SK-N-SH (cell line): Measurements from ENCODE around the gene SLCO2B1. TPM values are rescaled to one million over a fixed set of nuclear protein-coding genes. Genes with fewer than 3 reads are reported as not detected.

Source experiments
- CTCF ChIA-PET: fragments of 300-600, 350-600 bp; formaldehyde crosslinking; extraction: SDS; loops from one replicate; lab custom pipeline; 2021; lab: Yijun Ruan, JAX
- POLR2A ChIA-PET: fragments of 350-600 bp; sonication (Branson Sonifier 250); formaldehyde crosslinking; extraction: SDS; loops from one replicate; lab custom pipeline; 2020; ENCODE audit warnings: antibody characterized with exemption, inconsistent platforms; lab: Yijun Ruan, JAX
- DNase-seq: peaks from one replicate; pipeline ENCODE4 v3.0.0; 2012
- H2AFZ ChIP-seq: fragments of 200-600 bp; sonication (generic); 2 replicates; pipeline ENCODE4 v1.8.1; 2016; ENCODE audit warnings: antibody characterized with exemption, mild to moderate bottlenecking, low read depth
- H3F3A ChIP-seq: fragments of 200-600 bp; sonication (generic); replicated peaks from 2 replicates; pipeline ENCODE3; 2016; ENCODE audit warnings: antibody characterized with exemption, mild to moderate bottlenecking; ENCODE audit not compliant: insufficient read depth
- H3K27ac ChIP-seq, 2 experiments: fragments of 200-500 bp in 1 of 2; fragments of 200-600 bp in 1 of 2; sonication (Bioruptor generic) in 1 of 2; sonication (generic), shearing (Covaris generic) in 1 of 2; 2 replicates each; pipeline versions ENCODE4 v1.5.1 to v1.6.1; 2014 to 2016; ENCODE audit warnings: low read depth in 2 of 2, inconsistent platforms in 1 of 2, low read length in 1 of 2, mild to moderate bottlenecking in 1 of 2, mixed read lengths in 1 of 2
- H3K27me3 ChIP-seq: fragments of 200-600 bp; sonication (generic), shearing (Covaris generic); 2 replicates; pipeline ENCODE4 v1.6.1; 2016; ENCODE audit warnings: mixed run types; ENCODE audit not compliant: insufficient read depth
- H3K36me3 ChIP-seq, 2 experiments: fragments of 200-500 bp in 1 of 2; fragments of 200-600 bp in 1 of 2; sonication (Bioruptor generic) in 1 of 2; sonication (generic) in 1 of 2; replicated peaks in 1 of 2; 2 replicates each; pipeline versions ENCODE3 to v1.5.1; 2014 to 2016; ENCODE audit warnings: low read length in 1 of 2, mild to moderate bottlenecking in 1 of 2; ENCODE audit not compliant: insufficient read depth in 2 of 2, control insufficient read depth in 1 of 2
- H3K4me1 ChIP-seq, 2 experiments: fragments of 200-500 bp in 1 of 2; fragments of 200-600 bp in 1 of 2; sonication (Bioruptor generic) in 1 of 2; sonication (generic), shearing (Covaris generic) in 1 of 2; 2 replicates each; pipeline versions ENCODE4 v1.5.1 to v1.6.1; 2014 to 2016; ENCODE audit warnings: low read depth in 1 of 2, low read length in 1 of 2, mixed run types in 1 of 2; ENCODE audit not compliant: insufficient read depth in 2 of 2, control insufficient read depth in 1 of 2
- H3K4me2 ChIP-seq: fragments of 200-600 bp; sonication (generic), shearing (Covaris generic); 2 replicates; pipeline ENCODE4 v1.6.1; 2017; ENCODE audit warnings: mixed run types
- H3K4me3 ChIP-seq, 2 experiments: fragments of 200-500 bp in 1 of 2; fragments of 200-600 bp in 1 of 2; sonication (Bioruptor generic) in 1 of 2; sonication (generic), shearing (Covaris generic) in 1 of 2; 2 replicates each; pipeline versions ENCODE4 v1.5.1 to v1.8.1; 2014 to 2016; ENCODE audit warnings: low read depth in 2 of 2, inconsistent platforms in 1 of 2, low read length in 1 of 2, mild to moderate bottlenecking in 1 of 2, mixed read lengths in 1 of 2, moderate library complexity in 1 of 2
- H3K79me2 ChIP-seq: fragments of 200-600 bp; sonication (generic); 2 replicates; pipeline ENCODE4 v1.8.1; 2017; ENCODE audit warnings: mild to moderate bottlenecking; ENCODE audit not compliant: insufficient read depth
- H3K9ac ChIP-seq: fragments of 200-600 bp; sonication (generic); 2 replicates; pipeline ENCODE4 v1.6.1; 2017; ENCODE audit warnings: mixed run types
- H3K9me2 ChIP-seq: fragments of 200-600 bp; sonication (generic); 2 replicates; pipeline ENCODE4 v1.6.1; 2017; ENCODE audit warnings: mixed run types
- H3K9me3 ChIP-seq: fragments of 200-600 bp; sonication (generic); 2 replicates; pipeline ENCODE4 v1.6.1; 2017; ENCODE audit warnings: mixed run types, mild to moderate bottlenecking, moderate library complexity
- H4K20me1 ChIP-seq: fragments of 200-600 bp; sonication (generic); 2 replicates; pipeline ENCODE4 v1.6.1; 2017; ENCODE audit warnings: mild to moderate bottlenecking, mixed run types; ENCODE audit not compliant: insufficient read depth
- CHD2 ChIP-seq: fragments of 150-350 bp; IDR thresholded peaks from 2 replicates; pipeline ENCODE4 v1.6.1; 2018; ENCODE audit warnings: low read length; ENCODE audit not compliant: partially characterized antibody
- ELF1 ChIP-seq: IDR thresholded peaks from 2 replicates; pipeline ENCODE4 v1.4.0; 2012
- FOXM1 ChIP-seq: IDR thresholded peaks from 2 replicates; pipeline ENCODE4 v1.4.0; 2012; ENCODE audit warnings: low read depth, mild to moderate bottlenecking
- GABPA ChIP-seq: IDR thresholded peaks from 2 replicates; pipeline ENCODE4 v1.4.0; 2012; ENCODE audit warnings: low read depth, mild to moderate bottlenecking
- JUND ChIP-seq: IDR thresholded peaks from 2 replicates; pipeline ENCODE4 v1.4.0; 2012
- NRF1 ChIP-seq: IDR thresholded peaks from 2 replicates; pipeline ENCODE4 v1.6.1; 2012; ENCODE audit warnings: low read depth, mild to moderate bottlenecking, low read length
- RAD21 ChIP-seq: IDR thresholded peaks from 2 replicates; pipeline ENCODE4 v1.6.1; 2012; ENCODE audit warnings: mild to moderate bottlenecking, low read length
- RXRA ChIP-seq: IDR thresholded peaks from 2 replicates; pipeline ENCODE4 v1.4.0; 2012; ENCODE audit warnings: low read depth, mild to moderate bottlenecking, borderline replicate concordance
- TAF1 ChIP-seq: IDR thresholded peaks from 2 replicates; pipeline ENCODE4 v1.6.1; 2012; ENCODE audit warnings: low read depth, mild to moderate bottlenecking, low read length, moderate library complexity, borderline replicate concordance
- TCF12 ChIP-seq: IDR thresholded peaks from 2 replicates; pipeline ENCODE4 v1.4.0; 2012
- TEAD4 ChIP-seq: IDR thresholded peaks from 2 replicates; pipeline ENCODE4 v1.4.0; 2012; ENCODE audit warnings: mild to moderate bottlenecking, borderline replicate concordance; ENCODE audit not compliant: insufficient read depth
- WGBS: methylation state at CpG from one replicate; pipeline ENCODE4 v1.1.6; 2017; ENCODE audit warnings: low lambda C conversion rate; 5-methylcytosine and 5-hydroxymethylcytosine counted together
- polyA plus RNA-seq, 3 experiments: library from polyadenylated mRNA; depleted of rRNA; stranded (reverse); fragments of >200 nt; gene quantifications; 2 replicates each; pipeline ENCODE4 v1.2.3, GENCODE V29; 2012
- TF ChIP-seq, protein P1 (sequence below): fragments of 200-600 bp; sonication (generic); IDR thresholded peaks from 2 replicates; pipeline ENCODE4 v1.6.1; 2017; ENCODE audit warnings: antibody characterized with exemption, mild to moderate bottlenecking, moderate library complexity
- TF ChIP-seq, protein P2 (sequence below): fragments of 150-350 bp; IDR thresholded peaks from 2 replicates; pipeline ENCODE4 v1.6.1; 2017; ENCODE audit warnings: antibody characterized with exemption, low read length, low read depth, borderline replicate concordance
- TF ChIP-seq, protein P3 (sequence below): IDR thresholded peaks from 2 replicates; pipeline ENCODE4 v1.4.0; 2012; ENCODE audit warnings: low read depth, borderline replicate concordance
- TF ChIP-seq, protein P4 (sequence below): IDR thresholded peaks from 2 replicates; pipeline ENCODE4 v1.4.0; 2012; ENCODE audit warnings: low read depth, borderline replicate concordance
- TF ChIP-seq, protein P5 (sequence below): IDR thresholded peaks from 2 replicates; pipeline ENCODE4 v1.6.1; 2012; ENCODE audit warnings: mild to moderate bottlenecking, low read depth, low read length, moderate library complexity

Gene SLCO2B1
- polyA plus RNA-seq, 1 of the 3 experiments (the other 2 are of a cell fraction) = 0.18 TPM

DNA sequence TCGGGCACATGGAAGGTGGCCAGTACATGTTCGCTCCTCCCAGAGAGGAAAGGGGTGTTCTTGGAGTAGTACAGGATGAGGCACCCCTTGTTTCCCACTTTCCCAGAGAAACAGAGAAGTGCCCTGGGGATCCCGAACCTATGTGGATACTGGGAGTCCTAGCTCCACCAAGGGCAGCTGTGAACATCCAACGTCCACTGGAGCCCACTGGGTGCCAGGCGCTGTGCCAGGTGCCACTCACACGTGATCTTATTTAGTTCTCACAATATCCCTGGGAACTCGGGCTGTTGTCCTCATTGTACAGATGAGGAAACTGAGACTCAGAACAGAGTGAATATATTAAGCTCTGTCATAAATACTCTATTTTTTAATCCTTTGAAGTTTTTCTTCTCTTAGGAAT lies 12.0 kb downstream of the SLCO2B1 start (continued):
- TF ChIP-seq TAF1 (no peak), RAD21 (no peak), CHD2 (no peak), NRF1 (no peak), TEAD4 (no peak), TCF12 (no peak)
- TF ChIP-seq, protein P1, sequence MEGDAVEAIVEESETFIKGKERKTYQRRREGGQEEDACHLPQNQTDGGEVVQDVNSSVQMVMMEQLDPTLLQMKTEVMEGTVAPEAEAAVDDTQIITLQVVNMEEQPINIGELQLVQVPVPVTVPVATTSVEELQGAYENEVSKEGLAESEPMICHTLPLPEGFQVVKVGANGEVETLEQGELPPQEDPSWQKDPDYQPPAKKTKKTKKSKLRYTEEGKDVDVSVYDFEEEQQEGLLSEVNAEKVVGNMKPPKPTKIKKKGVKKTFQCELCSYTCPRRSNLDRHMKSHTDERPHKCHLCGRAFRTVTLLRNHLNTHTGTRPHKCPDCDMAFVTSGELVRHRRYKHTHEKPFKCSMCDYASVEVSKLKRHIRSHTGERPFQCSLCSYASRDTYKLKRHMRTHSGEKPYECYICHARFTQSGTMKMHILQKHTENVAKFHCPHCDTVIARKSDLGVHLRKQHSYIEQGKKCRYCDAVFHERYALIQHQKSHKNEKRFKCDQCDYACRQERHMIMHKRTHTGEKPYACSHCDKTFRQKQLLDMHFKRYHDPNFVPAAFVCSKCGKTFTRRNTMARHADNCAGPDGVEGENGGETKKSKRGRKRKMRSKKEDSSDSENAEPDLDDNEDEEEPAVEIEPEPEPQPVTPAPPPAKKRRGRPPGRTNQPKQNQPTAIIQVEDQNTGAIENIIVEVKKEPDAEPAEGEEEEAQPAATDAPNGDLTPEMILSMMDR = no peak
- TF ChIP-seq, protein P2, sequence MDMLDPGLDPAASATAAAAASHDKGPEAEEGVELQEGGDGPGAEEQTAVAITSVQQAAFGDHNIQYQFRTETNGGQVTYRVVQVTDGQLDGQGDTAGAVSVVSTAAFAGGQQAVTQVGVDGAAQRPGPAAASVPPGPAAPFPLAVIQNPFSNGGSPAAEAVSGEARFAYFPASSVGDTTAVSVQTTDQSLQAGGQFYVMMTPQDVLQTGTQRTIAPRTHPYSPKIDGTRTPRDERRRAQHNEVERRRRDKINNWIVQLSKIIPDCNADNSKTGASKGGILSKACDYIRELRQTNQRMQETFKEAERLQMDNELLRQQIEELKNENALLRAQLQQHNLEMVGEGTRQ = no peak

DNA sequence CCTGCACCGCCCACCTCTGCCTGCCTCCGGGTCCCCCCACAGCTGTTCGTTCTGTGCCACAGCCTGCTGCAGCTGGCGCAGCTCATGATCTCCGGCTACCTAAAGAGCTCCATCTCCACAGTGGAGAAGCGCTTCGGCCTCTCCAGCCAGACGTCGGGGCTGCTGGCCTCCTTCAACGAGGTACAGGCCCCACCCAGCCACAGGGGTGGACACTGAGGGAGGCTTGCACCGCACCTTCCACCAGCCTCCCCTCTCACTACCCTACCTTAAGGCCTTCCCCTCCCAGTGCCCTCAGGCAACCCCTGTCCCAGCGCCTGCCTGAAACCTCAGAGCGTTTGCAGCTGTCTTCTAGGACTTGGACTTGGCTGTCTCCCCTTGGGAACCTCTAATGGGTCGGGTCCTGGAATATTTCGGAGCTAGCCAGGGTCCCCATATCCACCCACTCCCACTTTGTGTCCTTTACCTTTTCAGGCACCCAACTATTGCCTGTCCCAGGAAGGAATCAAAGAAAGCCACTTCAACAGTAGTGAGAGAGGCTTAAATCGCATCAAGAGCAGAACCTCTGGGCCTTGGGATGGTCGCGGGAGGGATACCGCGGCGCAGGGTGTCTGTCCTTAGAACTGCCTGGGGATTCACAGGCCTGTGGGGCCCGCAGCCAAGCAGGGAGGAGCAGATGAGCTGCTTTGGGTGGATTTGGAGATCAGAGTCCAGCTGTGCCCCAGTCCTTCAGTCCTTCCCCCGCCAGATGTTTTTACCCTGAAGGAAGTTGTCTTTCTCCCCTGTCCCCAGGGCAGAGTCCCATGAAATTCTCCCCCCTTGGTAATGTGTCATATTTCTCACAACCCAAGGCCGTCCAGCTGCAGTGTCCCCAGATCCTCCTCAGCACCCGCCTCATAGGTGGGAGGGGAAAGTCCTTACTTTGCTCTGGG lies 13.3 kb downstream of the SLCO2B1 start:
- POLR2A ChIA-PET = no interaction called here
- Histone ChIP-seq H3K4me1 (no peaks in the 10 kb centered on the region), H3K4me3 (no peak overlapping the region), H3F3A (no peaks in the 10 kb centered on the region), H3K4me2 (no peak overlapping the region), H3K9me3 (no peaks in the 10 kb centered on the region), H3K79me2 (no peaks in the 10 kb centered on the region), H4K20me1 (no peaks in the 10 kb centered on the region), H3K27ac (no peak overlapping the region), H3K27me3 (peaks cover 13% of the 10 kb centered on the region; the same call in 1 of the 2 replicates), H3K9me2 (no peaks in the 10 kb centered on the region), H2AFZ (no peak overlapping the region), H3K9ac (no peak overlapping the region), H3K36me3 (no peaks in the 10 kb centered on the region)
- CTCF ChIA-PET = interaction anchor here (0.8 to 2.0 kb wide), 8 partner anchors 13 to 141 kb away, joined by 3 to 10 read pairs (median 4); no protein-coding TSS in a partner anchor
- DNase-seq = no peak
- WGBS = 69% methylated on average over 18 of the region's 25 CpGs
- TF ChIP-seq GABPA (no peak), FOXM1 (no peak), RXRA (no peak), JUND (no peak), NRF1 (no peak), TCF12 (no peak), ELF1 (no peak), CHD2 (no peak)
- TF ChIP-seq, protein P3, sequence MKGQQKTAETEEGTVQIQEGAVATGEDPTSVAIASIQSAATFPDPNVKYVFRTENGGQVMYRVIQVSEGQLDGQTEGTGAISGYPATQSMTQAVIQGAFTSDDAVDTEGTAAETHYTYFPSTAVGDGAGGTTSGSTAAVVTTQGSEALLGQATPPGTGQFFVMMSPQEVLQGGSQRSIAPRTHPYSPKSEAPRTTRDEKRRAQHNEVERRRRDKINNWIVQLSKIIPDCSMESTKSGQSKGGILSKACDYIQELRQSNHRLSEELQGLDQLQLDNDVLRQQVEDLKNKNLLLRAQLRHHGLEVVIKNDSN = no peak
- TF ChIP-seq, protein P4, sequence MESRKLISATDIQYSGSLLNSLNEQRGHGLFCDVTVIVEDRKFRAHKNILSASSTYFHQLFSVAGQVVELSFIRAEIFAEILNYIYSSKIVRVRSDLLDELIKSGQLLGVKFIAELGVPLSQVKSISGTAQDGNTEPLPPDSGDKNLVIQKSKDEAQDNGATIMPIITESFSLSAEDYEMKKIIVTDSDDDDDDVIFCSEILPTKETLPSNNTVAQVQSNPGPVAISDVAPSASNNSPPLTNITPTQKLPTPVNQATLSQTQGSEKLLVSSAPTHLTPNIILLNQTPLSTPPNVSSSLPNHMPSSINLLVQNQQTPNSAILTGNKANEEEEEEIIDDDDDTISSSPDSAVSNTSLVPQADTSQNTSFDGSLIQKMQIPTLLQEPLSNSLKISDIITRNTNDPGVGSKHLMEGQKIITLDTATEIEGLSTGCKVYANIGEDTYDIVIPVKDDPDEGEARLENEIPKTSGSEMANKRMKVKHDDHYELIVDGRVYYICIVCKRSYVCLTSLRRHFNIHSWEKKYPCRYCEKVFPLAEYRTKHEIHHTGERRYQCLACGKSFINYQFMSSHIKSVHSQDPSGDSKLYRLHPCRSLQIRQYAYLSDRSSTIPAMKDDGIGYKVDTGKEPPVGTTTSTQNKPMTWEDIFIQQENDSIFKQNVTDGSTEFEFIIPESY = no peak
- TF ChIP-seq, protein P5, sequence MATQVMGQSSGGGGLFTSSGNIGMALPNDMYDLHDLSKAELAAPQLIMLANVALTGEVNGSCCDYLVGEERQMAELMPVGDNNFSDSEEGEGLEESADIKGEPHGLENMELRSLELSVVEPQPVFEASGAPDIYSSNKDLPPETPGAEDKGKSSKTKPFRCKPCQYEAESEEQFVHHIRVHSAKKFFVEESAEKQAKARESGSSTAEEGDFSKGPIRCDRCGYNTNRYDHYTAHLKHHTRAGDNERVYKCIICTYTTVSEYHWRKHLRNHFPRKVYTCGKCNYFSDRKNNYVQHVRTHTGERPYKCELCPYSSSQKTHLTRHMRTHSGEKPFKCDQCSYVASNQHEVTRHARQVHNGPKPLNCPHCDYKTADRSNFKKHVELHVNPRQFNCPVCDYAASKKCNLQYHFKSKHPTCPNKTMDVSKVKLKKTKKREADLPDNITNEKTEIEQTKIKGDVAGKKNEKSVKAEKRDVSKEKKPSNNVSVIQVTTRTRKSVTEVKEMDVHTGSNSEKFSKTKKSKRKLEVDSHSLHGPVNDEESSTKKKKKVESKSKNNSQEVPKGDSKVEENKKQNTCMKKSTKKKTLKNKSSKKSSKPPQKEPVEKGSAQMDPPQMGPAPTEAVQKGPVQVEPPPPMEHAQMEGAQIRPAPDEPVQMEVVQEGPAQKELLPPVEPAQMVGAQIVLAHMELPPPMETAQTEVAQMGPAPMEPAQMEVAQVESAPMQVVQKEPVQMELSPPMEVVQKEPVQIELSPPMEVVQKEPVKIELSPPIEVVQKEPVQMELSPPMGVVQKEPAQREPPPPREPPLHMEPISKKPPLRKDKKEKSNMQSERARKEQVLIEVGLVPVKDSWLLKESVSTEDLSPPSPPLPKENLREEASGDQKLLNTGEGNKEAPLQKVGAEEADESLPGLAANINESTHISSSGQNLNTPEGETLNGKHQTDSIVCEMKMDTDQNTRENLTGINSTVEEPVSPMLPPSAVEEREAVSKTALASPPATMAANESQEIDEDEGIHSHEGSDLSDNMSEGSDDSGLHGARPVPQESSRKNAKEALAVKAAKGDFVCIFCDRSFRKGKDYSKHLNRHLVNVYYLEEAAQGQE = no peak
- TF ChIP-seq, protein P1 = no peak
